Epithelial cell of proximal tubule (primary cell): Measurements from ENCODE around the gene ANKRD63. TPM values are rescaled to one million over a fixed set of nuclear protein-coding genes. Genes with fewer than 3 reads are reported as not detected.

Experiments
- DNase-seq: peaks from one replicate; pipeline ENCODE4 v3.0.0-alpha.2; 2011; ENCODE audit warnings: low read depth
- H3K4me3 ChIP-seq: 2 replicates; pipeline ENCODE4 v1.5.1; 2011; ENCODE audit warnings: low read depth, mild to moderate bottlenecking, low read length
- total RNA-seq: library from RNA; depleted of rRNA; stranded (reverse); fragments of >200 nt; gene quantifications from 2 replicates; pipeline ENCODE4 v1.2.3, GENCODE V29; 2015
- TF ChIP-seq, protein P1 (sequence below): conservative IDR thresholded peaks from 2 replicates; pipeline ENCODE4 v1.5.1; 2012; ENCODE audit warnings: low read depth, mild to moderate bottlenecking, low read length

ANKRD63 gene
- total RNA-seq, 1 donor from 2014 or later = not detected

DNA sequence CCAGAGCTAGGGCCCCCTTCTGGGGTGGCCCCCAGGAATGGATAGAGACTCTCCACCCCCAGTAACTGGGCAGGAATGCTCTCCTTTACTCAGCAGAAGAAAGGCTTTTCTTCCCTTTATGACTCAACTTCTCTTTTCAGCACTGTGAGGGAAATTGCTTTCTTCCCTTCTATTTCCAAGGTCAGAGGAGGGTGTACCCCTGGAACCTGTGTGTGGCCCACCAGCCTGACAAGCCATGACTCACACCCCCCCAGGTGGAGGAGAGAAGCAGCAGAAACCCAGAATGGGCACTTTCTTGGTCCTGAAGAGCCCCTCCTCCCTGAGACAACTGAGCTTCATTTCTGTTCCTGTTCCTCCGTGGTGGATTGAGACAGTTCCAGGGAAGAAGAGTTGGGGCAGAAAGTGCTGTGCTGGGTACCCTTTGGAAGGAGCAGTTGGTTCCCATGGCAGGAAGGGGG is 2.7 kb upstream of the ANKRD63 start:
- no peak overlapping the region for H3K4me3 ChIP-seq
- TF ChIP-seq, protein P1, sequence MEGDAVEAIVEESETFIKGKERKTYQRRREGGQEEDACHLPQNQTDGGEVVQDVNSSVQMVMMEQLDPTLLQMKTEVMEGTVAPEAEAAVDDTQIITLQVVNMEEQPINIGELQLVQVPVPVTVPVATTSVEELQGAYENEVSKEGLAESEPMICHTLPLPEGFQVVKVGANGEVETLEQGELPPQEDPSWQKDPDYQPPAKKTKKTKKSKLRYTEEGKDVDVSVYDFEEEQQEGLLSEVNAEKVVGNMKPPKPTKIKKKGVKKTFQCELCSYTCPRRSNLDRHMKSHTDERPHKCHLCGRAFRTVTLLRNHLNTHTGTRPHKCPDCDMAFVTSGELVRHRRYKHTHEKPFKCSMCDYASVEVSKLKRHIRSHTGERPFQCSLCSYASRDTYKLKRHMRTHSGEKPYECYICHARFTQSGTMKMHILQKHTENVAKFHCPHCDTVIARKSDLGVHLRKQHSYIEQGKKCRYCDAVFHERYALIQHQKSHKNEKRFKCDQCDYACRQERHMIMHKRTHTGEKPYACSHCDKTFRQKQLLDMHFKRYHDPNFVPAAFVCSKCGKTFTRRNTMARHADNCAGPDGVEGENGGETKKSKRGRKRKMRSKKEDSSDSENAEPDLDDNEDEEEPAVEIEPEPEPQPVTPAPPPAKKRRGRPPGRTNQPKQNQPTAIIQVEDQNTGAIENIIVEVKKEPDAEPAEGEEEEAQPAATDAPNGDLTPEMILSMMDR = no peak
- no peak for DNase-seq

DNA sequence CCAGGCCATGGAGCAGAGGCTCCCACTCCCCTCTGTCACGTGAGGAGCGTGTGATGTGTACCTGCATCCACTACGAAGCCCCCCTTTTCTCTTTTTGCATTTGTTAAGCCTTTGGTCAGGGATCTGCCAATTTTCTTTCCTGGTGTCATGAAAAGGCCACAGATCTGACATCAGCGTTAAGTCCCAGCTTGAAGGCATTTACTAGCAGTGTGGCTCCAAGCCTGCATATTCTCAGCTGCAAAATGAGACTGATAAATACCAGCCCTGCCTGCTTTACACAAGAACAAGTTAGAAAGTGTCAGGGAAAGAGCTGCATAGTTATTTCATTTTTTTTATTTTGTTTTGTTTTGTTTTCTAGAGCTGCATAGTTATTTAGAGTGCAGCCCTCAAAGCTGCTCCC is 2.3 kb upstream of the ANKRD63 start:
- H3K4me3 ChIP-seq = no peak overlapping the region

DNA sequence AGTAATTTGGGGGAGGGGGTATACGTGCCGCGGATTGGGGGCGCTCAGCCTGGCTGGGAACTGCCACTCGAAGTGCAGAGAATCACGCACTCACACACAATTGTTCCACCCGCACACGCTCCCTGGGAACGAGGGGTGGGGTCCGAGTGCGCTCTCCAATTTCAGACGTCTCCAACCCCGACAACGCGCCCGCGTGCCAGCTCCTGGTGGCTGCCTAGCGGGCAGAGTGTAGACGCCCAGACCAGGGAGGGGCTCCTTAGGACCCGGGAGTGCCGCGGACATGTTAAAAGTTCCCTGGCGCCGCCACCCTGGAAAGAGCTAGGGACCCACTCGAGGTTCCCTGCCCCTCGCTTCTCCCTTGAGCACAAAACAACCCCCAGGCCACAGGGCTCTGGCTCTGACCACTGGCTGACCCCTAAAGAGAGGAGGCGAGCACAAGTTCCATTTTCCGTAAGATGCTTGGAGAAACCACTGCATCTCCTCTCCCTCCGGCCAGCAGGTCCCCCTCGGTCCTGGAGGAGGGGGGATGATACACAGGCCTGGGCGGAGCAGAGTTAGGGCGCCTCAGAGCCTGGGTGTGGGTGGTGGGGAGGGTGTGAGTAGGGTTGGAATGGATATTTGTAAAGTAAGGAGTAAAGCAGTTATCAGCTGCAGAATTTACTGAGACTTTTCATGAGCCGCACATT is 894 bp upstream of the ANKRD63 start:
- TF ChIP-seq, protein P1 = no peak

More for the DNA sequence above, 2.3 kb upstream of the ANKRD63 start:
- DNase-seq = no peak
- TF ChIP-seq, protein P1 = no peak

DNA sequence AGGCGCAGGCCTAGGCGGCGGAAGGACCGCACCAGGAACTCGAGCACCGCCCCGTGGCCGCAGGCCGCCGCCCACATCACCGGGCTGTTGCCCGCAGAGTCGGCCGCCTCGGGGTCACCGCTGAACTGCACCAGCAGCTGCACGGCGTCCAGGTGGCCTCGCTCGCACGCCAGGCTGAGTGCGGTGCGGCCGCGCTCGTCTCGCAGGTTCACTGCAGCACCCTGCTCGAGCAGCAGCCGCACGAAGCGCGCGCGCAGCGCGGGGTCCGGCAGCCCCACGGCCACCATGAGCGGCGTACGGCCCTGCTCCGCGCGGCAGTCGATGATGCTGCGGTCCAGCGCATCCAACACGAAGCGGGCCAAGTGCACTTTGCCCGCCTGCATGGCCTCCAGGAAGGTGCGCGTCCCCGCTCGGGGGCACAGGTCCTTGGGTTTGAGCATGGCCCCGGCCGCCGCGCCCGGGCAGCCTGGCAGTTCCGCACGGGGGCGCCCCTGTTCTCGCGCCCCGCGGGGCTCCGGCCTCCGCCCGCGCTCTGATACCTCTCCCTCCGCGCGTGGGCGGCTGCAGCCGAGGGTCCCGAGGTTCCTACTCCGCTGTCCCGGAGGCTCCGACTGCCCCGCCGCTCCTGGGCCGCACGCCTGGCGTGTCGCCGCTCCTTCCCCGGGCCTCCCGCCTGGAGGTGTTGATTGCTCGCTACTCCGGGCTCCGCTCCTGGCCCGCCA is 556 bp downstream of the ANKRD63 start:
- no peak for DNase-seq
- H3K4me3 ChIP-seq = peak overlapping the region; percentile 35
- TF ChIP-seq, protein P1 = peak; percentile 22

More for the DNA sequence above, 894 bp upstream of the ANKRD63 start:
- no peak for DNase-seq
- H3K4me3 ChIP-seq = no peak overlapping the region

DNA sequence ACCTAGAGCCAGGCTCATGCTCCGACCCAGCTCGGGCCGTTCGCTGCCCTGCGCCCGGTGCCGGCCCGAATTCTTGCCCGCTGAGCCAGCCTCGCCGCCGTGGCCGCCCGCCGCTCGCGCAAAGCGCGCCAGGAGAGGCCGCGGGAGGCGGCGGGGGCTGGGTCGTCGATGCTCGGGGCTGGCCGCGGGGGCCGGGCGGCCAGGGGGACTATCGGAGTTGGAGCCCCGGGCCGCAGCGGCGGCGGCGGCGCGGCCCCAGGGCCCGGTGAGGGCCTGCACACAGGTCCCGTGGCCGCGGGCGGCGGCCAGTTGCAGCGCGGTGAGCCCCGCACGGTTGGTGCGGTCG is 1.1 kb downstream of the ANKRD63 start:
- TF ChIP-seq, protein P1 = no peak
- peak overlapping the region; percentile 35 for H3K4me3 ChIP-seq

DNA sequence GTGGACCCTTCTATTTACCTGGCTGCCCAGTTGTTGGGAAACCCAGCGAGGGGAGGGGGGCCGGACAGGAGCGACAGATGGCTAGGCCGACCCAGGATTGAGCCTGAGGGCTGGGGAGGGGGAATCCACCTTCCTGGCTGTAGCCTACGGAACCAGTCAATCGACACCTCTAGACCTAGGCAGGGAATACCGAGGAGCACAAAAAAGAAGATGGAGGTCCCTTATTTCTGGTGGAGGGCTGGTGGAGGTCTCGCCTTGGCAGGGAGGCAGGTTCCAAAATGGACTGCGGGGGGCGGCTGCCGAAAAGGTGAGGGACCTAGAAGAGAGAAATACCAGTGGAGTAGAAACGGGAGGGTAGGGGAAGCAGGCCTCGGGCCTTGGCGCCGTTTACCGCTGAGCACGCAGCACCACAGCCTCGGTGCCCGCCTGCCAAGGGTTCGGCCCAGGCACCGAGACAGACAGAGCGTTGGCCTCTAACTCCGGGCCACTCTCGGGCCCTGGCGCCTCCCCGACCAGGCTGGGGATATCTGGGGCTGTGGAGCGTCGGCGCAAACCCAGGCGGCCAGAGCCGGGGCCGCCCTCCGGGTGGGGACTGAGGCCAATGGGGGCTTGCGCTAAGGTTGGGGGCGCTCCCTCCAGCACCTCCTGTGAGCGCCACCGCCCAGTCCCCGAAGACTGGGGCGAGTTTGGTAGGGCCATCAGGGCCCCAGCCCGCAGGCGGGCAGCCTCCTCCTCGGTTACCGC is 1.6 kb downstream of the ANKRD63 start:
- TF ChIP-seq, protein P1 = no peak
- DNase-seq = no peak
- H3K4me3 ChIP-seq = no peak overlapping the region

More for the DNA sequence above, 1.1 kb downstream of the ANKRD63 start:
- no peak for DNase-seq
